HG03354 (cell line): ENCODE results near the gene SPI1.

Experiments used
- ATAC-seq: cut with Tn5 transposase; IDR thresholded peaks from one replicate; pipeline ENCODE4 v1.9.1; 2021; ENCODE audit warnings: mild to moderate bottlenecking; ENCODE audit not compliant: unreplicated experiment, poor library complexity, severe bottlenecking

SPI1 gene

DNA sequence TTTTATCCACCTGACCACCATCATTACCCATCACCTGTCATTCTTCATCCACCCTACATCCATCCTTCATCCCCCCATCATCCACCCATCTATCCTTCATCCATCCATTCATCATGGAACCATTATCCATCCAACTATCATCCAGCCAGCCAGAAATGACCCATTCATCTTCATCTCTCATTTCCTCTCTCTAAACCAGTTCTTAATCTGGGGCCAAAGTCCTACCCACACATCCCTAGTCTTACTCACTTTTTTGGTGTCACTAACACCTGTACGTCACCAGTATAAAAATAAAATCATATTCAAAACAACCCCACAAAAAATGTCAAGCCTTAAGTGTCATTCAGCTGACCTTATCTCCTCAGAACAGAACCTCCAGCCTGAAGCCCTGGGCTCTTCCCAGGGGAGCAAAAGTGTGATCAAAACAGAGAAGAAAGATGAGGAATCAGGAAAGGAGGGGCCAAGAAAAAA lies 12.3 kb downstream of the SPI1 start:
- ATAC-seq, result no peak

DNA sequence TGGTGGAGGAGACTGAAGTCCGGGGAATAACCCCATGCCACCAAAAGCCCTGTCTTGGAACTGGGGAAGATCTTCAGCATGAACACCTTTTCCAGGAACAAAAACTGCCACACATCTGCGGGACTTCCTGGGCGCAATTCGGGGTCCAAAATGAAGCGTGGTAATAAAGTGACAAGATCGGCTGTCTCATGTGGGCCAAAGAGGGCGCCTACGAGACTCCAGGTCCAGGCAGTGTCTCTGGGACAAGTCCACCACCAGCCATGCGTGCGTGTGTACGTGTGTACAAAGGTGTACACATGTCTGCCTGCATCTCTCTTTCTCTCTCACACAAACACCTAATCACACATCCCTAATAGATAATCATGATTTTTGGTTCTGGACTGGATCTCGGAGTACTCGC lies 16.9 kb downstream of the SPI1 start:
- no peak for ATAC-seq

DNA sequence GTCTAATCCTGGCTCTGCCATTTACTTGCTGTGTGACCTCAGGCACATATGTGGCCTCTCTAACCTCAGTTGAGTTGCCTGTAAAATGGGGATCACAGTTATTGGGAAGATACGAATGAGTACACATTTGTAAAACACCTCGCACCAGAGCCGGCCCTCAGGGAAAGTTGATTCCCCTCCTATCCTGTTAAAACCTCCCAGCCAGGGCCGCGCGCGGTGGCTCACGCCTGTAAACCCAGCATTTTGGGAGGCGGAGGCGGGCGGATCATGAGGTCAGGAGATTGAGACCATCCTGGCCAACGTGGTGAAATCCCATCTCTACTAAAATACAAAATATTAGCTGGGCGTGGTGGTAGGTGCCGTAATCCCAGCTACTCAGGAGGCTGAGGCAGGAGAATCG lies 18.0 kb downstream of the SPI1 start:
- no peak for ATAC-seq

DNA sequence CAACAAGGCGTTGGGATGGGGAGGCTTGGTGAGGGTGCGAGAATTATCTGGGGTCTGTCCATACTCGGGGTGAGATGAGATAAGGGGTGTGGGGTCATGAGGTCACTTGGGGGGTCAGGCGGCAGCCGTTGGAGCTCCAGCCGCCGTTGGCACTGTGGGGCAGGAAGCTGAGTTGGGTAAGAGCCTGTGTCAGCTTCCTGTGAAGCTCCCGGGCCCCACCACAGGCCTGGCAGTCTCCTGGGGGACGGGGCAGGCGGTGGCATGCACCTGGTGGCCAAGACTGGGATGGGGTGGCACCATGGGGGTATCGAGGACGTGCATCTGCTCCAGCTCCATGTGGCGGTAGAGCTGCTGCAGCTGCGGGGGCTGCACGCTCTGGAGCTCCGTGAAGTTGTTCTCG lies 18.8 kb downstream of the SPI1 start:
- ATAC-seq, result no peak

DNA sequence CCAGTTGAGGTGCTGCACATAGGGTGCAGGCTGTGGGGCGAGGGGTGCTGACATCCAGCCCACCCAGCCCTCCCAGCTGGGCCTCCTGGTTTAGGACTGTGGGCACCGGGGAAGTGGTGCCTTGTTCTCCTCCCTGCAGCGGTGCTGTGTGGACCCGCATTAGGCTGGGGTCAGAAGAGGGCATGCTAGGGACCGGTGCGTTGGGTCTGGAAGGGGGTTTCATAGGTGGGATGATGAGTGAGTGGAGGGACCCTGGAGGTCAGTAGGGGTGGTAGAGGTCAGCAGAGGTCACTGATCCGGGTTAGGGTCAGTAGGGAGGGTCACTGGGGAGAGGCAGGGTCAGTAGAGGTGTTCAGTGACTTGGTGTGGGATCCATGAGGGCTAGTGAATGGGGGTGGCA lies 19.2 kb downstream of the SPI1 start:
- ATAC-seq, result no peak

DNA sequence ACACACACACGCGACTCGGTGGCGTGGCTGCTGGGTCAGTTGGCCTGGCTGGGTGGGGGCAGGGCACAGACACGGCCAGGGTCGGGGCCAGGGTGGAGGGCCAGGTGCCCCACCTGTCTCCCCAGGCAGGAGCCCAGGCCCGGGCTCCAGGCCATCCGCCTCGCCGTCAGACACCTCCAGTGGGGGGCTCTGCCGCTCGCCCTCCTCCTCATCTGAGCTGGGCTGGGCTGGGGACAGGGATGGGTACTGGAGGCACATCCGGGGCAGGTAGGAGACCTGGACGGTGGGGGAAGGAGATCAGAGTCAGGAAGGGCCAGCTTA lies 19.7 kb downstream of the SPI1 start:
- ATAC-seq, result no peak

DNA sequence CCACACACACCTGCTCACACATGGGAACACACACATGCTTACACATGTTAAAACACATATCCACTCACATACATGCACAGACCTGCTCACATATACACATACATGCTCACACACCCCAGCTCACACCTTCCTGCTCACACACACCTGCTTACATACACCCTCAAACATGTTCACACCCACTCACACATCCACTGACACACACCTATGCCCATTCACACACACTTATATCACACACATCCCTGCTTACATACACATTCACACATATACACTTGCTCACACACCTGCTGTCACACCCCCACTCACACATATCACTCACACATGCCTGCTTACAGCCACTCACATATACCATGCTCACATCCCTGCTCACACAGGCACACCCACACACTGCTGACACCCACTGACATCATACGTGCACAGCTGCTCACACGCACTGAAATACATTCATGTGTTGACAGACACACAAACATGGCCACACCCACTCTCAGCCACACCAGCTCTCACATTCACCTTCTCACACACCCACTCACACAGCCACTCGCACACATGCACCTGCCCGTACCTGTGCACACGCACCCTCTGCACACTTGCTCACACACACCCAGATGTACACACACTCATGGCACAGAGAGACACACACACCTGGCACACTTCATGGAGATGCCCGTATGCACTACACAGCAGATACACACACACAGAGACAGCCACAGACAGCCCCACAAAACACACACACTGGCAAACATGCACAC lies 20.2 kb downstream of the SPI1 start:
- no peak for ATAC-seq

DNA sequence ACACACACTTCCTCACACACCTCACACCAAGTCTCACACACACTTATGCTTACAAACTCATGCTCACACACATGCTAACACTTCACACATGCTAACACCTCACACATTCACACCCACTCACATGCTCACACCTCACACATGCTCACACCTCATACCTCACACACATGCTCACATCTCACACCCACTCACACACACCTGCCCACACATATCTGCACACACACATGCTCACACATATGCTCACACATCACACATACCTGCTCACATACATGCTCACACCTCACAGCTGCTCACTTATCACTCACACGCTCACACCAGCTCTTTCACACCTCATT lies 21.4 kb downstream of the SPI1 start:
- ATAC-seq, result no peak

DNA sequence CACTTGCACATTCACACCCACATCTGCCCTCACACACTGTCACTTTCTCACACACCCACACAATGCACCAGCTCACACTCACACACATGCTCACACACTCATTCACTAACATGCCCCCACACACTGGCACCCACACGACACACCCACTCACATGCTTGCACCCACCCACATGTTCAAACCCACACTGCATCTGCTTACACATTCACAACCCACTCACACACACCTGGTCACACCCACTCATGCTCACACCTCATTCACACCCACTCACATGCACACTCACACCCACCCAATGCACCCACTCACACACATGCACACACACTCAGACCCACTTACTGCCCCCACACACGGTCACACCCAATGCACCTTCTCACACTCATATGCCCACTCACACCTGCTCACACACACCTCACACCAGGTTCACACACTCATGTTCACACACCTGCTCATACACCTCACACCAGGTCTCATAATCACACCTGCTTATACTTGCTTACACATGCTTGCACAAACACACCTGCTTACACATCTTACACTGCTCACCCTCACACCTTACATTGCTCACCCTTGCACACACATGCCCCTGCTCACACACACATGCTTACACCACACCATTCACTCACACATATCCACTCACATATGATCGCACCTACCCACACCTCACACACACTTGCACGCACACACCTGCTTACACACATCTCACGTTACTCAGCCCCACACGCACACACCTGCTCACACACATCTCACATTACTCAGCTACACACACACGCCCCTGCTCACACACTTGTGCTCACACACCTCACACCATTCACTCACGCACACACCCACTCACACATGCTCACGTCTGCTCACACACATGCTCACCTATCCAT lies 22.0 kb downstream of the SPI1 start:
- no peak for ATAC-seq

DNA sequence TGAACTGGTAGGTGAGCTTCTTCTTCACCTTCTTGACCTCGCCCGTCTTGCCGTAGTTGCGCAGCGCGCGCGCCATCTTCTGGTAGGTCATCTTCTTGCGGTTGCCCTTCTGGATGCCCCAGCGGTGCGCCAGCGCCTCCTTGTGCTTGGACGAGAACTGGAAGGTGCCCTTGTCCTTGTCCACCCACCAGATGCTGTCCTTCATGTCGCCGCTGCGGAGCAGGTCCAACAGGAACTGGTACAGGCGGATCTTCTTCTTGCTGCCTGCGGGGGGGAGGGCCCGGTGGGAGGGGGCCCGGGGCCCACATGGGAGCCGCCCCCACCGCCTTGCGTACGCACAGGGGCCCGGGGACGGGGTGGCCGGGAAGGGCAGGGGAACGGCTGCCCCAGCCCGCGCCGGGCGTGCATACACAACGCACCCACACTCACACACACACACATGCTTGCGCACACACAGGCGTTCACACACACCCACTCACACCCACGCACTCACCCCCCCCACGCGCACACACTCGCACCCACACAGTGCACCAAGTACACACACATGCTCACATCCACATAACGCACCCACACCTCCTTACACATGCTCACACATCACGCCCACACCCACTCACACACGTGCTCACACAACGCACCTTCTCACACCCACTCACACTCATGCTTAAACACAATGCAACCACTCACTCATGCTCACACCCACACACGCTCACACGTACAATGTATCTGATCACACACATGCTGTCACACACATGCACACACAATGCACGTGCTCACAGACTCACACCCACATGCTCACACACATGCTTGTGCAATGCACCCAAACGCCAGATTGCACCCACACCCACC lies 22.8 kb downstream of the SPI1 start:
- ATAC-seq, result no peak

DNA sequence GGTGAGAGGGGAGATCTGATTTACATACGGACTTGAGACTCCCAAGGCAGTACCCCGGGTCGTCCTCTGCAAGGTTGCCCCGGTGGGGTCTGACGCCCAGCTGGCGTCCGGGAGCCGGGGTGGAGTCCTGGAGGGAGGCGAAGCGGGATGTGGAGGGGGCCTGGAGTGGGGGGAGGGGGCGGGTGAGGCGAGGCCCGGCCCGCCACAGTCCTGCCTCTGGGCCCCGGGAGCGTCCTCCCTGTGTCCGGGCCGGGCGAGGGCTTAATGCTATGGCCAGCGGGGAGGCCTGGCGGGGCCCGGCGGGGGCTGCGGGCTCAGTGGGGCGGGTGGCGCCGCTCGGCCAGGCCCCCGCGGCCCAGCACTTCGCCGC lies 23.4 kb downstream of the SPI1 start:
- no peak for ATAC-seq

DNA sequence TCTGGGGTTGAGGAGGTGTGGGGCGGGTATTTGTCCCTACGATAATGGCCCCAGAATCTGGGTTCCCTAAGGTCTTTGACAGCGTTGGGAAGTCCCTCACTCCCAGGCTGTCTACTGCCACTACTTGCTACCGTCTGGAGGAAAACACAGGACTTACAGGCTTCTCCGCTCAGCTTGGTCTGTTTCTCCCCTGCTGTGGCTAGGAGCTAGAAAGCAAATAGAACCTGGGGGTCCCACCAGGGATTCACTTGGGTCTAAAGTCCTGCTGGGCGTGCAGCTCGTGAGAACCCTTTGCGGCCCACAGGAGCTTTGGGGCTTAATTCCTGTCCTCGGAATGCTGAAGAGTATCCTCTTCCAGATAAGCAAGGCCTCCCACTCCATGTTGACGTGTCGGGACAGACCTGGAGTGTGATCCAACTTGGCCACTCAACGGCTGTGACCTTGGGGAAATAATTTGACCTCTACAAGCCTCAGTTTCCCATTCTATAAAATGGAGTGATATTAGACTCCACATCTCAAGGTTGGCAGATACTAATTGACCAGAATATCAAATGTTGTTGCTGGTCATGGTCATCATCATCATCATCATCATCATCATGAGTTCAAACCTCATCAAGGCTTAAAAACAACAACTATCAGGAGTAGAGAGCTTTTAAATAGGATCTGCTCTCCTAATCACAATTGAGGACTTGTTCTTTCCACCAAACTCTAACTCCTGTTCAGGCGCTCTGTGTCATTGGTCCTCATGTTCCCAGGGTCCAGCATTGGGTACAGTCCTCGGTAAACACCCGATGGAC lies 24.2 kb downstream of the SPI1 start:
- ATAC-seq, result no peak

DNA sequence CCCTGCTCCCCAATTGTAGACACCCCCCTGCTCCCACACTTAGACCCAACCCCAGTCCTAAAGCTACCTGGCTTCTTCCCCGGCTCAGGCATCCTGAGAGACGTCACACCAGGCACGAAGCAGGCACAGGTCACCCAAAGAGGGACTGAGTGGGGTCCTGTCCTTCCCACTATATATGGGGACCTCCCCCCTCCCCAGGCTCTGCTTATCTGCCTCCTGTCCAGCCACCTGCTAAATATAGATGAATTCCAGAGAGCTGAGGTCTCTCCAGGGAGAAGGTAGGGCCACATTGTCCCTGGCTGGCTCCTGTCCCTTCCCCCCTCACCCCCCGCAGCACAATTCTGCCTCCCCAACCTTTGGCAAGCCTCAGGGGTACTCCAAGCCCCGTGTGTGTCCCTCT lies 25.8 kb downstream of the SPI1 start, which contains the start of gene MYBPC3:
MYBPC3 (minus strand) TSS at position 147 of the 400 bp plus-strand sequence; CDS start at position 92, 55 bp downstream.
- ATAC-seq, result no peak

DNA sequence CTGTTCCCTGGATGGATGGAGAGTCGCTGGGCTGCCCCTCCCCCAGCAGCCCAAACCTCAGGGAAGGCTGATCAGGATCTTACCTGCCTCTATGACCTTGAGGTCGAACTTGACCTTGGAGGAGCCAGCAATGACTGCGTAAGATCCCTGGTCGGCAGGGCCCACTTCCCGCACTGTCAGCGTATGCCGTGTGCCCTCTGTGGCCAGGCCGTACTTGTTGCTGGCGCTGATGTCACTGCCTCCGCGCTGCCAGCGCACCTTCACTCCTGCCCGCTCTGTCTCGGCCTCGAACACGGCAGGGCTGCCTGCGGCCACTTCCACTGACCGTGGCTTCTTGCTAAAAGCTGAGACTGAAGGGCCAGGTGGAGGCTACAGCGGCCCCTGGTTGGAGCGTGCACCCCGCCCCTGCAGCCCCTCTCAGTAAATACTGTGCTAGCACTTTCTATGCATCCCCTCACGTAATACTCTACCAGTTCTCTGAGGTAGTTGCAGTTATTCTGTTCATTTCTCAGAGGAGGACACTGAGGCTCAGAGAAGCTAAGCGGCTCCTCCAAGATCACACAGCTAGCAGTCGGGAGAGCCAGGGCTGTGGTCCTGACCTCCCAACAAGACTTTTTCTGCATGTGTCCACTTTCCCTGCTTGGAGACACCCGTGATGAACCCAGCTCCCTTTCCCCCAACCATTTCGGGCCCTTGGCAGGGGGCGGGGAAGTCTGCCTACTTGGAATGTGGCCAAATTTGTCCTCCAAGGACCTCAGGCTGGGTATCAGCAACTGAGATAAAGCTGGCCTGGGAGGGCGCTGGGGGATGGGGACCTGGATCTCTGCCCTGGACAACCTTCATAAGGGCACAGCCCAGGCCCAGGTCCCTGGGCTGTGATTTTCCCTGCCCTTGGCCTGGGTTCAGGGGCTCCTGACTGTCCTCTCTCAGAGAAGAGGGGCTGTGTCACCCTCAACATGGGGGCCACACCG lies 26.9 kb downstream of the SPI1 start:
- no peak for ATAC-seq

DNA sequence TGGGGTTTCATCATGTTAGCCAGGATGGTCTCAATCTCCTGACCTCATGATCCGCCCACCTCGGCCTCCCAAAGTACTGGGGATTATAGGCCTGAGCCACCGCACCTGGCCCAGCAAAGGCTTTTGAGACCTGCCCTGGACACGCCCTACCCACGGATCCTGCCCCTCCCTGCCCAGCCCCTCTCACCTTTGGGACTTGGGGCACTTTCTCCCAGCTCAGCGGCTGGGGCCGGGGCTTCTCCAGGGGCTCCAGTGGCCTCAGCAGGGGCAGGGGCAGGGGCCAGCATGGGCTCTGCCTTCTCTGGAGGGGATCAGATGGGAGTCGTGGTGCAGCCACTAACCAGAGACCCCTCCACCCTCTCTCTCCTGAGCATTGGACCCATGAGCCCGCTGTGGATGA lies 28.0 kb downstream of the SPI1 start:
- no peak for ATAC-seq

DNA sequence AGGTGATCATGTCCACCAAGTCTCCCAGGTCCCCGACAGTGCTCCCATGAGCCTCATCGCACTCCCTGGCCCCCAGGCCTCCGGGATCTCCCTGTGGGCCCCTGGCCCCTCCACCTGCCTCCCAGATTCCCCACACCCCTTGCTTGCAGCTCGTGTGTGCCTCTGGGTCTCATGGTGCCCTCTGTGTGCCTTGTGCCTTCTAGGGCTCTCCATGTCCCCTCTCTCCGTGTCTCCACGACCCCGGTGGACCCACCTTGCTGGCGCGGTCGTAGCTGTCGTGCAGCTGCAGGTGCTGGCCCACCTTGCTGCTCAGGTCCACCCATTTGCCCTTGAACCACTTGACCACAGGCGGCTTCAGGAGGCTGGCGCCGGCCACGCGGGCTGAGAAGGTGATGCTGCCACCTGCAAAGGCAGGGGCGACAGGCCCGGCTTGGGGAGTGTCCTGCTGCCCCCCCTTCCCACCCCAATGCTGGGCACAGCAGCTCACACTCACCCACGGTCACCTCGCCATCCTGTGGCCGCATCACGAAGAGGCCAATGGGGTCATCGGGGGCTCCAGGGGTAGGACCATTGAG lies 28.7 kb downstream of the SPI1 start:
- no peak for ATAC-seq

DNA sequence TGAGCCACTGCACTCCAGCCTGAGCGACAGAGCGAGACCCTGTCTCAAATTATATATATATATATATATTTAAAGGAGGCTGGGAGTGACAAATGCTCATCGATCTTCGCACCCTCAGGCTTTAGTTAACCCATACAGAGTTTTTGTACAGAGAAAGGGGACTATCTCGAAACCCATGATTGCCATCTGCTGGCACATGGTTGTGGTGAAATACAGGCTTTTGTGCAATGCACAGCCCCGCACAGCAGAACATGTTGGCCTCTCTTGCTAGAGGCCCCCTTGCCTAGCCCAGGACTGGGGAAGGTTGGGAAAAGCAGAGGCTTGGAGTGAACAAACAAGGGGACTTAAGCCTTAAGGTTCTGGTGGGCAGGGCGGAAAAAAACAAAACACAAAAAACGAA lies 29.5 kb downstream of the SPI1 start:
- ATAC-seq, result no peak

DNA sequence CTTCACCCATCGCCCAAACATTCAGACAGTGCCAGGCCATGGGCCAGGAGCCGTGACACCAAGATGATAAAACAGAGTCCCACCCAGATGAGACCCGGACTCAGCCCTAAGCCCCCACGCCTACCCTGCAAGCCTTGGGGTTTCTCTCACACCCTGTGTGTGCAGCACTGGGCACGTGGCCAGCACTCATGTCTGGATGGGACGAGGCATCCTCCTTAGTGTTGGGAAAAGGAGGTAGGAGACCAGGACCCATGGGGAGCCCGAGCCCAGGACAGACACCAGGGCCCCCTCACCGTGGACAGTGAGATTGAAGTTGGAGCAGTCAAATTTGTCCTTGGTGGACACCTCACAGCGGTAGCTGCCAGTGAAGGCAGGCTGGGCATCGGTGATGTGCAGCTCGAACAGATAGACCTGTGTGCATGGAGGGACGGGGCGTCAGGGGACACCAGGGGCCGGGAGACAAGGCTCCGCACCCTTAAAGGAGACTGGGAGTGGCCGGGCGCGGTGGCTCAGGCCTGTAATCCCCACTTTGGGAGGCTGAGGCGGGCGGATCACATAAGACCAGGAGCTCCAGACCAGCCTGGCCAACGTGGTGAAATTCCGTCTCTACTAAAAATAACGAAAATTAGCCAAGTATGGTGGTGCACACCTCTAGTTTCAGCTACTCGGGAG lies 30.1 kb downstream of the SPI1 start:
- no peak for ATAC-seq
